NCI-H345 treated with DMSO at 0.1 percent for 48 hours (cell line): ENCODE results near the gene GDF2.

Source experiments
- DNase-seq: peaks from one replicate; lab custom pipeline; 2025; ENCODE audit not compliant: unreplicated experiment; lab: John Stamatoyannopoulos, UW

GDF2 gene

DNA sequence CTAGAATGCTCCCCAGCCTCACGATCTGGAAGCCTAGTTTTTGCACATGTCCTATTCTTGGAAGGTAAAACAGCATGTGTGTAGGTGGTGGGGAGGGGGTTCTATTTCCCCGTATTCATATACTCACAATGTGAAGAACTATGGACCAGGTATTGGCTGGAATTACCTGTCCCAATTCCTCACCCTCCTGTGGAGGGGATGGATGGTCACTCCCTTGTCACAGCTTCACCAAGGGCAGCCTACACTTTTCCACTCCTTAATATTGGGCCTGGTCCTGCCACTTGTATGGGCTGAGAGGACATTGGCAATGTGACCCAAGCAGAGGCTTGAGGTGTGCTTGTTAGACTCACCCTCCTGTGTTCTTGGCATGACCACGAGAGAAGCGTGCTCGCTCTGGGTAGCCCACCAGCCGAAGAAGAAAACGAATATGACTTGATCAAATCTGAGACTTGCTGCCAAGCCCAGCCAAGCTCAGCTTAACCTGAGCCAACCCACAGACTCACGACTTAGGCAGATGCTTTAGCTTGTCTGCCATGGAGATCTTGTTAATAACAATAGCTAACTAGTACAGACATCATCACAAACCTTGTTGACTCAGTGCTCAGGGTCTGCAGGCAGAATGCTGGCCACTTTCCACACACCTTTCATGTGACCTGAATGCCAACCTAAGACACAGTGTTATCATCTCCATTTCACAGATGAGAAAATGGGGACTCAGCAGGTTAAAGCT is 44.6 kb downstream of the GDF2 start:
- no peak for DNase-seq

DNA sequence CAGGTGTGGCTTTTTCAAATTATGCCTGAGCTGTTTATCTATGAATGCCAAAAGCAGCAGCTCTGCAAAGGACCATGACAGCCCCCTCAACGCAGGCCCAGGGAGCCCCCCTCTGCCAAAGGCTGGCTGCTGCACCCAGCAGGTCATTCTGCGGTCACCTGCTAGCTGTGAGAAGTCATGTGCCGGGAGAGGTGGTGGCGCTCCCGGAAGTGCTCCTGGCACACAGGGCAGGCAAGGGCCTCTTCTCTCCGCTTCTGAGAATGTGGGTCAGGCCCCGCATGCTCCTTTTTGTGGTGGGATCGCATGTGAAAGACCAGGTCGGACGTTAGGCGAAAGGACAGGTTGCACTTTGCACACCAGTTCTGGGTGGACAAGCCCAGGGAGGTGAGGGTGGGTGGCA is 45.4 kb downstream of the GDF2 start:
- DNase-seq: no peak

DNA sequence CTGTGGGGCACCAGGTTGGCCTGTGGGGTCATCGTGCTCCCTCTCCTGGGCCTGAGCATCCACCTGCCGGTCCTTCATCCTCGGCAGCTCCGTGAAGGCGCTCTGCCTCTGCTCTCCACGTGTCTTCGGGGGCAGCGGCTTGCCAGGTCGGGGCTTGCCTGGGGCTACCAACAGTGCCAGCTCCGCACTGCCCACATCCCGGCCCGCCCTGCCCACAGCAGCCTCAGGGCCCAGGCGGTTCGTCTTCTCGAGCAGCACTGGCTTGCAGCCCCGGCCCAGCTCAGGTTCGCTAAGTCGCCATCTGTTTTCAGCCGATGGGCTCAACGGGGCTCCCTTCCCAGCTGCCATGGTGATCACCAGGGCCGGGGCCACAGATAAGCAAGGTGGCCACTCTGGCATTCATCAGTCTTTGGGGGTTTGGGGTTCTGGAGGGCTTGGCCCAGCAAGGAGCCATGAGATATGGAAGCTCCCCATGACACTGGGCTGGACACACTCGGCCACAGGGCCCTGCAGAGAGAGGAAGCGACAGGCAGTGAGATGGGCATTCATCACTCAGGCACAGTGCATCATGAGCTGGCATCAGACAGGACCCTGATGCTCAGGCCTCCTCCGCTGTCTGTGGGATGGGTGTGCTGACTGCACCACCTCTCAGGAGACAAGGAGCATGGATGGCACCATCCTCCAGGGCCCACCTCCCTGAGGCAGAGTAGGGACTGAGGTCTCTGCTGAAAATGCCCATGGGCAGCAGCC is 46.4 kb downstream of the GDF2 start:
- DNase-seq: no peak

DNA sequence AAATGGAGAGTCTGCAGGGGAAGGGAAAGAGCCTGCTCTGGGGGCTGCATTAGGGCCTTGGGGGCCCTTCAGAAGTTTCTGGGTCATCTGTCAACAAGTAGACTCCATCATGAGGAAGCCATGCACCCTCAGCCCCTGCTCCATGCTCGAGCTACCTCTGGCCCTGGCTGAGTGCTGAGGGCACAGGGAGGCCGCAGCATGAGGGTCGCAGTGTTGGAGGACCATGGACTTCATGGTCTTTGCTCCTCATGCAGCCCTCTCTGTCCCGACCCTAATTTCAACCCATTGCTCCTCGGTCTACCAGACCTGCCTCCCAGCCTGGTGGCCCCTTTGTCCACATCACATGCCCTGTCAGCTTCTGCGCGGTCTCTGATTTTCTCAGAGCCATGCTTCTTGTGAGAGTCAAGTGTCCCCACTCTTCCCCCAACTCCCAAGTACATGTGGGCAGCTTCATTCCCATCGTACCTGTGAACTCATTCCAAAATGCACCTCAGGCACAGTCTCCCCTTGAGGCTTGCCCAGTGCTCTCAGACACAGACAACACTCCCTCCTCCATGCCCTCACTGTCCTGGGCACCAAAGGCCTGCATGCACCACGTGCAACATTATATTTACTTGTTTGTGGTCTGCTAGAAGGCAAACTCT is 47.1 kb downstream of the GDF2 start:
- DNase-seq: no peak

DNA sequence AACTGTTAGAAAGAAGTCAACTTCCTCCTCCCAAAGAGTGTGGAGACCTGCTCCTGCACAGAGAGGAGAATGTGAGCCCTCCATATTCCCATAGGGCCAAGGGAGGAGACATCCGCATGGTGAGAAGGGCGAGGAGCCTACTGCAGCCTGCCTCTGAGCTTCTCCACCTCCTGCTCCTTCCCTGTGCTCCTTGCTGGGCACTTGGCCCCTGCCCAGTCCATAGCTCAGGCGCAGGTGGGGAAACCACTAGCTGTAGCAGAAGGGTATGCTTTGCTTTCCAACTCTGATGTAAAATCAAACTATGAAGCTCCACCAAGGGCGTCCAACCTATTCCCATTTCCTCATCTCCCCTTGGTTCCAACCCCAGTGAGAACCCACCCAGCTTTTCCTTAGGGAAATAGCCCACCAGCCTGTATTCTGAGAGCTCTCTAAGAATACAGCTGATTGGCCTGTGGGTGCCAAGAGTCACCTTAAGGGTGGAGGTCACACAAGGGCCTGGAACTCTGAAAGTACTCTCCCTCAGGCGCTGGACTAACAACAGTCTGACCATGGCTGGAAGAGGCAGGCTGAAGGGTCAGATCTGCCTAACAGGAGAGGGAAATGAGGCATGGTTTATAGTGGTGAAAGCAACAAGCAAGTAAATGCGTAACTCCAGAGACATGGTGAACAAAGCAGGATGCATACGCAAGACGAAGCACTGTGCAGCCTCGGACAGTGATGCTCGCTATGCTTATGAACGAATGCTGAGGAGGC is 47.9 kb downstream of the GDF2 start:
- DNase-seq: no peak

DNA sequence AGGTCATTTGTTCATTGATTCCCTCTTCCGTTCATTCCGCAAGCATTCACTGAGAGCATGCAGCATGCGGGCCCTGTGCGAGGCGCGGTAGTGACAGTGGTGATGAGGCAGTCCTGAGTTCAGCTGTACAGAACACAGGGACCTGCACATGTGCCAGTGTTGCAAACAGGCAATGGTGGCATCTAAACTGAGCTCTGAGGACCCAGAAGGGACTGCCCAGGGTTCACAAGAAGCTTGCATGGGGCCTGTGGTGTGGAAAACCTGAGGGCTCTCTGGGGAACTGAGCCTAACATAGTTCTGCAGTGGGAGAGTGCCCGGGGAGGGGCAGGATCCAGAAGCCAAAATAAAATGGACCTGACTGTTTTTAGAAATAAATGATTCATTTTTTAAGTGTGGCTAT is 48.6 kb downstream of the GDF2 start:
- DNase-seq: no peak

DNA sequence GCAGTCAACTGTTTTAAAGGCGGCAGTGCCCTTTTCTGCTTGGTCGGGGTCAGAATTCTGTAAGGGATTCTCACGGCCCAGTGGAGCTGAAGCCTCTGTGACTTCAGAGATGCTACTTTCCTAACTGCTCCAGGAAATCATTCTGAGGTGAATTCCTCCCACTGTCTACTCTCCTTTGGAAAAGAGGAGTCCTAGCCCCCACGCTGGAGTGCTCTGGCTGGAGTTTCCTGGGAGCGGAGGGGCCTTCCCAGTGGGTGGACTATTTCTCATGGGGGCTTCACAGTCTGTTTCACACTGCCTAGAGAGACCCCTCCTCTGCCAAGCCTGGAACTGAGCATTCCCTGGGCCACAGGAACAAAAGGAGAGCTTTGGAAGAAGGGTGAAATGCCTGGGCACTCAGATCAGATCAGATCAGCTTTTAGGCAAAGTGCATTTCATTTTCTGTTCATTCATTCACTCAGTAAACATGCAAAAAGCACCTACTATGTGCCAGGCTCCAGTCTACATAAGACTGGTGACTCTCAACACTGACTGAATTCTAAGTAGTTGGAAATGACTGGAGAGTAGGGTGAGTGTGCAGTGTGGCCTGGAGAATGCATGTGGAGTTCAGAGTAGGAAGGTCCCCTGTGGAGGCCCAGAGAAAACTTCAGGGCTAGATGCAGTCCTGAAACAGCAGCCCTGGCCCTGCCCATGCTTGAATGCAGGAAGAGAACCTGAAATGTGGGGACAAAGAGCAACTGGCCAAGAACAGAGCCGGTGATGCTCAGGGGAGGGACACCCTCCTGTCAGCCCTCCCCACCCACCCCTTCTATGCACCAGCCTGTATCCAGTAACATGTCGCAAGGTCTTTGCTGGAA is 49.6 kb downstream of the GDF2 start:
- no peak for DNase-seq

DNA sequence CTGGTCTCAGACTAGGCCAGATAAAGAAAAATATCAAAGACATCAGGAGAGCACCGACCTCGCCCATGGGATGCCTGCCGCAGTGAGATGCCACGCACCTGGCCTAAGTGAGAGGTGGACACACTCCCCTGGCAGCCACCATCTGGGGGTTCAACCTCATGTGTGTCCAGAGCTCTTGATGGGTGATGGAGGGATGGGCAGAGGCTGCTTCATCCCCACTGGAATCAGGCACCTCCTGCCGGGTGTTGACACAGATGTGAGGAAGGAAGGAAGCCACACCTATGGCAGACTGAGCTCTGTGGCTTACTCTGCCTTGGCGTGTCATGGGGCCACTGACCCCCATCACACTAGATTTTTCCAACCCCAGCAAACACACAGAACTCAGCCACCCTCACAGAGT is 50.5 kb downstream of the GDF2 start:
- DNase-seq: no peak

DNA sequence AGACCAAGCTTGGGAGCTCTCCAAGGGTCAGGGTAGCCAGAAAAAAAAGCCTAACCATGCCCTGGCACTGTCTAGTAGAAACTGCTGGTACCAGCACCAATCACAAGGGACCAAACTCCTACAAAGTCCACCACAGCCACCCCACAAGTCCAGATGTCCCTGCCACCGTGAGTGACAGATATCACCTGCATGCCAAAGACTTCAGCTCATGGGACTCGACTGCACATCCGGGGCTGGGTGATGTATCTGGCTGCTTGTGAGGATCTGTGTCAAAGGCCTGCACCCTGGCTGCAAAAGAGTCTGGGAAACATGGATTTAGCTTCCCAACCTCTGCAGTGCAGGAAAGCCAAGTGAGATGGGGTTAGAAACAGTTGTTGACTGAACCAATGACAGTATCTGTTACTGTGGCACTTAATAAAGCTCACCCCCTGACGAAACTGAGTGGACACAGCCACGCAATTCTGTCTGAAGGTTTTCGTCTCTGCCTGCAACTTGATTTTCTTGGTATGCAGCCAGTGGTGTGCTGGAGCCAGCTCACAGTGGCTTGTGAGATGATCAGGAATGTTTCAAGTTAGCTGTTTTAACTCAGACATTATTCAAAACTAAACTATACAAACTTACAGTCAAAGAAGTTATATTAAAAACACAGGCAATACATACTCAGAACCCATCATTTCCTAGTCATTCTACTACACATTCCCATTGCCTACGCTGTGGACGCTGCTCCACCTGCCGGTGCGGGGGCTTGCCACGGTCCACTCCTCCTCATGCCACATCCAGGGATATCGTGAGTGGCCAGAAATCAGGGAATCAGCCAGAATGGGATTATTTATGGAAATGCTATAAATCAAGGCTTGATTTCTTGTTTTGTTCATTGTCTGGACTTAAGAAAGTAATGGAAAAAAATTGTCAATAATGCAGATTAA is 52.6 kb downstream of the GDF2 start:
- DNase-seq: no peak

DNA sequence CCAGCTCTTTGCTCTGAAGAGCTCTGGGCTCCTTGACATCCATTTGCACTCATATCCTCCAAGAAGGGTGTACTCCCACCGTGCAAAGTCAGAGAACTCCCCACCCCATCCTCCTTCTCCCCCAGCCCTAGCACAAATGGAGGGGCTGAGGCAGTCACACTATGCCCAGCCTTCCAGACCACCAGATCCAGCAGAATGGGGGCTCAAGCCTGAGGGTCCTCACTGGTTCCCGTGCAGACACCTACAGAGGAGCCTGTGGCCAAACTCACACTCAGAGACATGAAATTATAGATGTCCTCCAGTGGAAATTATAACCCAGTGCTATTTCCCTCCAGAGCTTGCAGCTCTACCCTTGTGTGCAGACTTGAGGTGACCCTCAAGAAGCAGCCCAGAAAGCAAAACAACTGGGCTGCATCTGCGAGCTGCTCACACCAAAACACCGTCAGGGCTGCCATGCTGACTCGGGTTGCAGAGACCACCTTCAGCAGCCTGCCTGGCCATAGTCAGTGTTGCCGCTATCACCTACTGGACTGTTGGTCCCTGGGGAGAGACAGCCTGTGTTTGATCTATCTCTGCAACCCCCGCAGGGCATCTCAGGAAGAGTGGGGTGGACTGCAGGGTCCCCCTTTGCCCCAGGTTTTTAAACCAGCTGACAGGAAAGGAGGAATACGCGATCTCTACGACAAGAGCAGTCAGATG is 54.4 kb downstream of the GDF2 start:
- DNase-seq: no peak
